NCI-H226 (cell line): Measurements from ENCODE around the gene PPFIA2.
A peak's percentile ranks its signal among the peaks of the same experiment; 100 is the strongest.

Experiments
- DNase-seq: peaks from one replicate; pipeline ENCODE4 v3.0.0-alpha.2; 2015

PPFIA2 gene

DNA sequence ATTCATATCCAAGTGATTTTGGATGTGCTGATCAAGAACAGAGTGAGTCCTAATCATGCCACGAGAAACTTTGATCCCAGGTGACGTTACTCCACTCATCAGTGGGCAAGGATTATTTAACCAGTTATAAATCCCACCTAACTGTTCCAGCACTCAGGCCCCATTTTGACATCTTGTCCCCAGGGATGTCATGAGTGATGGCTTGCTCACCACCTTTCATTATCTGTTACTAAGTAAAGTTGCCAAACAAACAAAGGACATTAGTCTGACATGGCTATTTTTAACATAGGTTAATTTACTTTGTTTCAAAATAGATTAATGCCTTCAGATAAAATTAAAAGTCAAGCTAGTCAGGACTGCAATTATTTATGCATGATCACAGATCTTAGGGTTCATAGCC lies 425.3 kb downstream of the PPFIA2 start:
- no peak for DNase-seq

DNA sequence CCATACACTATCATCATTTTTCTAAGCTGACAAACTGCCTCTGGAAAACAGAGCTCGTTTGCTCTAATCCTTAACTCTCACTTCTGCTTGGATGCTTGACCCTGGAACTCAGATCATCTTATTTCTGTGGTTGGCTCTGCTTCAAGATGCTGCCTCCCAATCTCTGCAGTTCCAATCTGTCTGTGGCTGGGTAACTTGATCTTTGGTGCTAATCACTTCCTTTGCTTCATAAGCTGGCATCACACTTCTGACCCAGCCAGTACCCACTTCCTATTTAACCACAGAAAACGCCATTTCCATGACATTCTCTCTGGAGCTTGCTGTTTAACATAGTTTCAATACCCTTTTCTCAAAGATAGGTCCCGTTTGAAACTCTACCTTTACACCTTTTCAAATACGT lies 427.1 kb downstream of the PPFIA2 start:
- DNase-seq, result peak; percentile 21

DNA sequence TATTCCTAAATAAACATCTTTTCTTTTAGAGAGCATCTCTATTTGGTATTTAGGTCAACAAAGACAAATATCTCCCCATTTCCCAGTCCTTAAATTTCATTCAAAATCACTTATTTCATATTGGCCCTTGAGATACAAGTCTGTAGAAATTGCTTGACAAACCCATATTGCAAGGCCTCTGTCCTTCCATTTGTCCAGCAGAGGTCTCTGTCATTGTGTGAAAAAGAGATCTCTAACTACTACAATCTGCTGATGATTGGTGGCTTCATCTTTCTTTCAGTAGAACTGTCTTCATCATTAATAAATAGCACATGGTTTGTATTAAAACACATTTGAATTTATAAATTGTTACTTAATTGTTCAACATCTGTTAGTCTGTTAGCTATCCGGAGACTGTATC lies 428.7 kb downstream of the PPFIA2 start:
- peak; percentile 25 for DNase-seq

DNA sequence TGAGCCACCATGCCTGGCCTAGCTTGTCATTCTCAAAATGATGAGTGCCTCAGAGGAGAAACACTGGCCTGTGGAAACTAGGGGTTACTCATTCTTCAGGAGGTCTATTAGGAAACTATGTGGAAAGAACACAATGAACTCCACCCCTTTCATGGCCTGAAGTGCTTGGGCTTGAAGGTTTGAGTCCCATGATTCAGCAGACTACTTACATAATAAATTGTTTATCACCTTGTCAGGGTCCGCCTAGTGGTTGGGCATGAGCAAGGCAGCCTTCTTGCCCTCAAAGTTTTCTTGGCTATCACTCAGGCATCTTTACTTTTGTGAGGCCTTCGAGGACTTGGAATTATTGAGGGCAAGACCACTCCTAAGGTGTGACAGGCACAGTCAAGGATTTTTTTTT lies 430.1 kb downstream of the PPFIA2 start:
- DNase-seq, result peak; percentile 51

DNA sequence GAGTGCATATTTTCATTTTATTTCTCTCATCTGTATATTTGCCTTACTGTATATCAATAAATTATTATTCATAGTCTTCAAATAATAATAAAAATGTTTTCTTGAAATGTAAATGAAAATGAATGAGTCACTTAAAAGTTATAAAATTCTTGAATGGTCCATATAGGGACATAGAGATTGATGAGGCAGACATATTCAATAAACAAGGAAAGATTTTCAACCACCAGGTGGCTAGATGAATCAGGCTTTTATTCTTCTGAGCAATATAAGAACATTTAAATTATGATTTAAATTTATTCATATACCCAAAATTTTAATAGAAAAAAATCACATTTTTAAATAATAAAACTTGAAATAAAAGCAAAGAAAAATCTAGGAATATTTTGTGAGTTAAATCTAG lies 431.7 kb downstream of the PPFIA2 start:
- DNase-seq, result no peak

DNA sequence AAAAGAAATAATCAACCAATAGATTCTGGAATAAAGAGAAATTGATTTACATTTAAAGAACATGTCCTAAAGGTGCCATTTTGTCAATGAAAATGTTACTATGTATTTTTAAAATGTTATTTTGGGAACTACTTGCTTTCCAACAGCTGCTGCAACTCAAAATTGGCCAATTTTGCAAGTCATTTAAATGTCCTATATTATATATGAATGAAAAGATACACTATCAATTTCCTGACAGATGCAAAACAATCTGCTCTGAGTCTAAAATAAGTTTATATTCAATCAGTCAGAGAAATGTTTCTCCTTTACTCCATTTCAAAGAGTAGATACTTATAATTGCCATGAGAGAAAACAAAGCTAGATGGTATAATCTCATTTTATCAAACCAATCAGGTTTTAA lies 434.1 kb downstream of the PPFIA2 start:
- no peak for DNase-seq

DNA sequence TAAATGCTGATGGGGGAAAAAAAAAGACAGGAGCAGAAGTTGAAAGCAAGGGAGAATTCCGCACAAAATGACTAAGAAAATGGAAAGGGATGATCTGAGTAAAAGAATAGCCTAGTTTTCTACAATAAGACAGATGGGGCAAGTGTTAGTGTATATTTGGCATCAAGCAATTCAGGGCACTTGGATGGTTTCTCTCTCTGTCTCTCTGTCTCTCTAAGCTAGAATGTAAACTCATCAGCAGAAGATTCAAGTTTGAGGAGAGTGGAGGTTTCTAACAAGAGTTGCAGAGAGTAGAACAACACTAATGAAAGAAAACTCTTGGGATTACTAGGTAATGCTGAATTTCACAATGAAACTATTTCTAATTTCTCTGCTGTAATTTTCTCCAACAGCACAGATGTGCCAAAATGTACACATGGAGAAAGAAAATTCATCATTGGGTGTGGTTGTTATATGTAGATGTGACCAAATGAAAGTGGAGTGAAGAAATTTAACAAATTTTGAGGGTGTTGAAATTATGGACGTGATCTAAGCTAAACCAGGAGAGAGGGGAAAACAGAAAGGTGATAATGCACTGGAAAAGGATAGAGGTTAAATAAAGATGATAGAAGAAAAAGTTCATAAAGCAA lies 444.1 kb downstream of the PPFIA2 start:
- DNase-seq, result no peak

DNA sequence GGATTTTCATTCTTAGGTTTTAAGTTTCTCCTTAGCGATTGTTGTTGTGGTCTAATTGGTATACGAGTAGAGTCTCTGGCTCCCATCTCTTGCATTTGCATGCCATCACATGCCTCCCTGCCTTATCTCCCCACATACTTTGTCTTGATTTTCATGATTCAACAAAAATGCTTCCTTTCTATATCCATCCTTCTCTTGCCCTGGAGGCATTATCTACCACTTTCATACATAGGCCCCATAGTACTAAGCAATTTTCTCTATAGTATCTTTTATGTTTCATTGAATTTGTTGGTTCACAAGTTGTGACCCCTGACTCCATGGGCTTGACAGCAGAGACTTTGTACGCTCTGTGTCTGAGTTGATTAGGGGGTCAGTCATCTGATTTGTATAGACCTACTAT lies 455.2 kb downstream of the PPFIA2 start:
- no peak for DNase-seq

DNA sequence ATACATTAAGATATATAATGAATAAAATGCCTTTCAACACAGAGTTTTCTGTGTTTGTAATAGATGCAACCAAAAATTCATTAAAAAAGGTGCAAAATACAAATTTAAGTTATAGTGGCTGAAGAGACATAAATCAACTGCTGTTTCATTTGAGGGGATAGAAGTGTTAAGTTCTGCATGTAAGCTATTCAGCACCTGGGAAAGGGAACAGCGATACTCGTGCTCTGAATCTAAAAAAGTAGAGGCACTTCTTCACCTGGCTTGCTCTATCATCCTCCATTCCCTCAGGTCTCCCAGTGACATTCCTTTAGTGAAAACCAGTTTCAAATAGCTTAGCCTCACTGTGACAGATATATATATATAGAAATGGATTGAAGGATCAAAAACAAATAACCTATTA lies 458.7 kb downstream of the PPFIA2 start:
- no peak for DNase-seq

DNA sequence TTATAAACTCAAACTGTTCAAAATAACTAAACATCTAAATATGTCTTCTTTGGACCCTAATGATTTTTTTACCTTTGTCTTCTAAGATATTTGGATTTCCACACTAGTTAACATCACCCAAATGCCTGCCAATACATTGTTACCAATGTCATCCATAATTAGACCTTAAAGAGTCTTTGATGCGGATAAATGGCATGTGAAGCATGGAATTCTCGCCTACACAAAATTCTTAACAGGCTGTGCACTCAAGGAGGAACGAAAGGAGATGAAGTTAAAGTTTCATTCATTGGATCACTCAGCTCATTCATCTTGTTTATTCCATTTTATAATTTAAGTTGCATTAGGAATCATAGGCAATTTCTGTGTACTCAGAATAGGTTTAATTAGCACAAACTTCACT lies 461.5 kb downstream of the PPFIA2 start:
- no peak for DNase-seq

DNA sequence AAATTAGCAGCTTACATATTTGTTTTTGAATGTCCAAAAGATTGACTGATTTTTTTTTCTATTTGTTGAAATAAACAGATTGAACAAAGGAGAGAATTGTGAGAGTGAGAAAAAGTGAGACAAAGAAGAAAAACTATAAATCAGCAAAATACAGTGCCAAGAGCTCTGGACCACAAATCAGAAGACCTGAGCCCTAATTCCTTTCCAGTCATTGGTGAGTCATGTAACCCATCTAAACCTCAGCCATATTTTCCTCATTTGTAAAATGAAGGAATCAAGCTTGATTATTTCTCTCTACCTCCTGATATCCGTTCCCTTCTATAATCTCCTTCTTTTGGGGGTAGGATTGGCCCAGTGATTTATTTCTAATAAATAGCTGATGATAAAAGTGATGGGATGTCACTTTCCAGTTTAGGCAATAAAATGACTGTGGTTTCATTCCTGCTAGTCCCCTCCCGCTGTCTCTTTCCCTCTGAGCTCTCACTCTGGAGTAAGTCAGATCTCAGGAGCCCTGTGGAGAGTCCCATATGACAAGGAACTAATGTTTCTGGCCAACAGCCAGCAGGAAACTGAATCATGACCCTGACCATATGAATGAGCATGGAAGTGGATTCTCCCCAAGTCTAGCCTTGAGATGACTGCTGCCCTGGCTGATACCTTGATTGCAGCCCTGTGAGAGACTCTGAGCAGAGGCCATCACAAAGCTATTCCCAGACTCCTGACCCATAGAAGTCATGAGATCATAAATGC lies 462.4 kb downstream of the PPFIA2 start:
- DNase-seq, result peak; percentile 48

DNA sequence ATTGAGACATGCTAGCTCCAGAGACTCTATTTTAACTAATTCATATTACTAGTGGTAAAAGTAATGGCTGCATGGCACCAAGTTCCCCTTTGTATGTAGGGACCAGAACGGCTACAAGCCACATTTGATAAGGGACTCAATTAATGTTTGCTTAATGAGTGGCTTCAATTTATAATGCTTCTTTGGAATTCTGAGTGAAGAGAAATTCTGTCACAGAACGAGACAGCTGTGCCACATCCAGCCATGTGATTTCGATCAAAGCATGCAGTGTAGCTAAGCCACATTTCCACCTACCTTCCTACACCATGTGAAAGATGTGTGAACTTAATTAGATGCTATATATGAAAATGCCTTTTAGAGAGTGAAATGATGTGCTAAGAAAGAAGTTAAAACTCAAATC lies 463.9 kb downstream of the PPFIA2 start:
- DNase-seq, result no peak

DNA sequence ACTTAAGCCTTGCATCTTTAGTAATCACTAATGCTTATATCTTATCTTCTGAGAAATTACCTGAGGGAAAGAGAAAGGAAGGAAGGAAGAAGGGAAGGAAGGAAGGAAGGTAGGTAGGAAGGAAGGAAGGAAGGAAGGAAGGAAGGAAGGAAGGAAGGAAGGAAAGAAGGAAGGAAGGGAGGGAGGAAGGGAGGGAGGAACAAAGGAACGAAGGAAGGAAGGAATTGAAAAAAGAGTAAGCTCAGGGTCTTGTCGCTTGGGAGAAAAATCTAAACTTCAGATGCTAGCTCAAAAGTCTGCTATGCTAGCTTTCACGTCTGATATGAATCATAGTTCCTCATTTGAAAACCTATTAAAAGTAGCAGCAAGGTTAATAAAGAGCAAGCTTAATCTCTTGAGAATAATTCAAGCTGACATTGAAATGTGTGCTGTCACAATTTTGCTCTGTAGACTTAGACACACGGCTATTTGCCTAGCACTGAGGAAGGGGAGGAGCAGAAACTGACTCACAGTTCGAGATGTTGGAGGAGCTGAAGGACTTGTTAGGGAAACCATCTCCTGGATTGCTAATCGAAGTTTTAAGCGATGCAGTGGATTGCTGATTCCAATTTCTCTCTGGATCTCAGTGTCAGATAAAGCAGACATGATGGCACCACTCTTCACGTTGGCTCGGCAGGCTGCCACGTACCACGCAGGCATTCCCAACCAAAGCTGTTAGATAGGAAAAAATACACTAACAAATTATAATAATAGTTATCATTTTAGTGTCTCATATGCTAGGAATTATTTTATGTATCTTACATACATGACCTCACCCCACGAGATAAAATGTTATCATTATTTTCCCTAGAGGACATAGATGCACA lies 464.6 kb downstream of the PPFIA2 start:
- DNase-seq, result peak; percentile 20

DNA sequence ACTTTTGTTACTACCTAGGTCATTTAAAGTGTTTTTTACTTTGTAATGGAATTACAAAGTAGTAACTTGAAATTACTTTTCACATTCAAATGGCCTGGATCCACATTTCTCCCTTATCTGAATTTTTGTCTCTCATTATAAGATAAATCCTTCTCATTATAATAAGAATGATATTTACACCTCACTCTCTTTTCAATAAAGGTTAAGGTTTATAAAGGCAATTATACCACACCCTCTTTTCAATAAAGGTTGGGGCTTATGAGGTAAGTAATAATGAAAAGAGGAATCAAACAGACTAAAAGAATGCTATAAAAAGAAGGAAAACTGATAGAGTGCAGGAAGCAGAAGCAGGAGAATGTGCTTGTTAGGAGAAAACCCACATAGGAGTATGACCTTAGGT lies 470.5 kb downstream of the PPFIA2 start:
- no peak for DNase-seq

DNA sequence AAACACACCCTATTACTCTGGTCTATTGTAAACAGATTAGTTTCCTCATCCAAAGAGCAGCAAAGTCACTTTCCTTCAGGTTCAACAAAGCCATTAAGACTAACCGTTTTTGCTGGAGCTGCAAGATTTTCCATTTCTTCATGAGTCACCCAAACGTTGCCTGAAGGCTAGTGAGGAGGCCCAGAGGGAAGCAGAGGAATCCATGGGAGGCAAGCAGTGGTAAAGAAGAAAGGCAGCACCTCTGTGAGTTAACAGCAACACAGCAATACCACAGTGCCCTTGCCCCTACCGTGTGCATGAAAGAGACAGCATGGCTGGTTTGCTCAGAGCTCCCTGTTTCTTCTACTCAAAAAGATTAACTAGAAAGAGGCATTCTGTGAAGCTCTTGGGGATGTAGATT lies 475.0 kb downstream of the PPFIA2 start:
- DNase-seq, result peak; percentile 84

DNA sequence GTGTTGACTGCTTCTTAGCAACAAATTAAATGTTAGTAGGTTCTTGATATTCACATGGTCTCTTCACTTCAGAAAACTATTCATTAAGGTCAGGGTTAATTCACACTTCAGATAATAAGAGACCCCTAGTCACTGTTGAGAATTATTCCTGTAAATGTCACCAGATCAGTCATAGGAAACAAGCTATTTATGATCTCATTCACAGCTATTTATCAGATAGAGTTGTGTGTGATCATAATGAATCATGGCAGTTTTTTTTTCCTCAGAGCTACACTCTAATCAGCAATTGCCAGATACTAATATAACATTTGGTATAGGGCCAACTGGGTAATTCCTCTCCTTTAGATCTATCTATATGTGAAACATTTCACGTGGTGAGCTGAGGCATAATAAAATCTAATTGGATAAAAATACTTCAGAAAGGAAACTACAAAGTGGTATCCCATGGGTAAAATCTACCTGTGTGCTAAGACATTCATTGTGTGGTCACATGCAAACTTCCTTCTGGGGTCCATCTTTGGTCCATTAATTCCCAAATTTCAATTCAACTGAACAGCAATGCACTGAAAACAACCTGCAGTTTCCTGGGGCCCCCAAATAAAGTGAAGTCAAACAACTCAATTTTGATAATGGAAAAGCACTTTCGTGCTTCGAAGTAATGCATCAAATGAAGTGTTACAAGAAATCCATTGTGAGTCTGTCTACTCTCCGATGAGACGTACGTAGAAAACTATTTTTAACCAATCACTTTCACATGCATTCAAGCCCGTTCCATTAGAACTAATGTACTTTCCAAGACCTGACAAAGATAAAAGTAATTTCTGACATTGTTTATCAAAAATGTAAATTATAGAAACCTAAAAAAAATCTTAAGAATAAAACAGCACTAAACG lies 484.3 kb downstream of the PPFIA2 start:
- peak; percentile 43 for DNase-seq

DNA sequence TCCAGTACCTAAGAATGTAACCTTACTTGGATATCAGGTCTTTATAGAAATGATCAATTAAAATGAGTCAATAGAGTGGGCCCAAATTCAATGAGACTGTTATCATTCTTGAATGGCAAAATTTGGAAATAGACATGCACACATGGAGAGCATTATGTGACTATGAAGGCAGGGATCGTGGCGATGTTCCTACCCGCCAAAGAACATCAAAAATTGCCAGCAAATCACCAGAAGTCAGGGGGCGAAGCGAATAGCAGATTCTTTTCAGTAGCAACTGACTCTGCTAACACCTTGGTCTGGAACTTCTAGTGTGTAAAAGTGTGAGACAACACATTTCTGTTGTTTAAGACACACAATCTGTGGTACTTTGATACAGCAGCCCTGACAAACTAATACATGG lies 488.8 kb downstream of the PPFIA2 start:
- no peak for DNase-seq

DNA sequence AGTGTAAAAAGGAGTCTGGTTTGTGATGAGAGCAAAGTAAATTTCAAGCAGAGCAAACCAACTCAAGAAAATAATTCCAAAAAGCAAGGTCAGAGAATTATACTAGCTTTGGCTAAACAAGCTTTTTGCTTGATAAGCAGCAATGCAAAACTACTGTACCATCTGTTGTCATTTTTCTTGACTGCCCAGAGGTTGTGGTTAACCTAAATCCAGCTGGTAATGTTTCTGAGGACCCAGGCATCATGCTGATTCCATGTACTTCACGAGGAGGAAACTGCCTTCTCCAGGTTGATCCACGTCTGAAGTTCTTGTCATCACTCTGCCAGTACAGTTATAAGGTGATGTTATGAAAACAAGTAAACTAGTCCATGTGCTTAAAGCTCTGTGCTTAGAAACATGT lies 496.1 kb downstream of the PPFIA2 start:
- no peak for DNase-seq

DNA sequence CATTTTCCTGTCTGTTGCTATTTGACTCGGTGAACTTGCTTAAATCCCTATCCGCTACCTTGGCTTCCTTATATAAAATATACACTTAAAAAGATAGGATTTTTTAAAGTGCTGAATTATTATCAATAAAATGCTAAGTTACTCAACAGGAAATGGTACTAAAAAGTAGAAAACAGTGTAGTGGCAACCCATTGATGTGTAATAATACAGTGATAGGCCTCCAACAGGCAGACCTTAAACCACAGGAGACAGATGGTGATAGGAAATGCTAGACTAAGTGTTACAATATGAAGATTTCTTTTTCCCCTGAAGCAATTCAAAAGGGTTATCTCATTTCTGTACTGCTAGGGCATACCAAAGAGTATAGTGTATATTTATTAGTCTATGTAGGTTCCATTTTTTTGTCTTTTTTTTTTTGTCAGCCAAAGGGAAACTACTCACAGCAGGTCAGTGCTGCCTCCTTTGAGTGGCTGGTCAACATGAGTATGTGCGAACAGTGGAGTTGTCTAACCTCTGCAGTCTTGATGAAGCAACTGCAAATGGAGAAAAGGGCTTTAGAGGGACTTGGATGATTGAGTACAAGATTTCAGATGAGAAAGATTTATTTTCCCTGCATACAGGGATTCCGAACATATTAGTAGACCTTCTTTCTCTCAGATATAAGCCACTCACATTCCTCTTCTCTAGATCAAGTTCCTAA lies 497.5 kb downstream of the PPFIA2 start:
- DNase-seq, result peak; percentile 80

DNA sequence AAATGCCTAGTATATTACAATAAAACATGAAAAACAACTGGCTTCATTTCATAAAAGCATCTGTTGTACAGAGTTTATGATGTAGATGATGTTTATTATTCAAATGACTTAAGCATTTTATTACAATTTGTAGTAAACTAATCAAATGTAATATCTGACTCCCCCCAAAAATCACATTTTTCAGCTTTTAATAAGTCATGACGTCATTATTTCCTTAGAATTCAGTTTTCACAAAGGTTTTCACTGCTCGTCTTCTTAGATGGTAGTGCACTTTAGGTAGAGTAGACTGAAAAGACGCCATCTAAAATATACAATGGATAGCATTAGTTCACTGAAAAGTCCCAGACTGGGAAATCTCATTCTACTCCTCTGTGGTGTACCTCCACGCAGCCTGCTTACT lies 499.8 kb downstream of the PPFIA2 start:
- DNase-seq, result no peak

DNA sequence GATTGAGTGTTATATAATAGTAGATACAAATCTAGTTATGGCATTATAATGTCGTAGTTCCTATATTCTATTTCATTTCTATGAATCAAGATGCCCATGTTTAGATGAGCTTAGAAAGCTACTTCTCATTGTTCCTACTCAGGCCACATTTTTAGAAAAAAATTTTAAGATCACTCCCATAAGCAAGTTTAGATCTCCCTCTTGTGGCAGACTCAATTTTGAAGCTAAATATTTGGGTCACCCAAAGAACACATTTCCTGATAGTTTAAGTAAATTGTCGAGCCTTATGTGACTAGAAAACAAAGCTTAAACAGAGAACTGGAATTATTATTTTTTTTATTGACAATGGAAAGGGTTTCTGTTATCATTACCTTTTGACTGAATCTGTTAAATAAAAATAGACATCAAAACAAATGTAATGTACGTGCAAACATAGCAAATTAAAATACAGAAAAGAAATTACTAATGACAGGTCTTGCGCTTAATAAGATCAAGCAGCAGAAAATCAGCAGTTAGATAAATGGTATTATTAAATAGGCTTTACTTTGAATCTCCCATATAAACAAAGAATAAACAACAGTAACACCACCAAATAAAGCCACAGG lies 501.1 kb downstream of the PPFIA2 start:
- peak; percentile 11 for DNase-seq

DNA sequence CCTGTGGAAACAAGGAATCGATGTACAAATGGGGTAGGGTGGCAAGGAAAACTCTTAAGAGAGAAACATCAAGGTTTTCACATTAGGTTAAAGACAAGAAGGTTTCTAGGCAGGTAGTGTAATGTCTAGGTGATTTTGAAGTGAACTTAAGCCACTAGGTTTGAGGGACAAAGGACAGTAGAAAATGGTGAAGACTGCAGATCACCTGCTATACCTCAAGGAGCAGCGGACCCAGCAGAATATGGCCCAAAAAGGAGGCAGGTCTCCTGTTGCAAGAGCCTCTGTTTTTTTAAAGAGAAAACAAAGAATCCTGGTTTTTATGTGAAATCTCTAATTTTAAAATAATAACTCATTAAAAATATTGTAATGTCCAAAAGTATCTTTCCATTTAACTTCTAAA lies 503.2 kb downstream of the PPFIA2 start:
- DNase-seq, result no peak
